ENCODE measurements around the gene TNRC18. TPM values are rescaled to one million over a fixed set of nuclear protein-coding genes. Genes with fewer than 3 reads are reported as not detected.

The TNRC18 gene
- total RNA-seq, 2 donors from 2014 or later, result 54.5 to 67.6 TPM

DNA sequence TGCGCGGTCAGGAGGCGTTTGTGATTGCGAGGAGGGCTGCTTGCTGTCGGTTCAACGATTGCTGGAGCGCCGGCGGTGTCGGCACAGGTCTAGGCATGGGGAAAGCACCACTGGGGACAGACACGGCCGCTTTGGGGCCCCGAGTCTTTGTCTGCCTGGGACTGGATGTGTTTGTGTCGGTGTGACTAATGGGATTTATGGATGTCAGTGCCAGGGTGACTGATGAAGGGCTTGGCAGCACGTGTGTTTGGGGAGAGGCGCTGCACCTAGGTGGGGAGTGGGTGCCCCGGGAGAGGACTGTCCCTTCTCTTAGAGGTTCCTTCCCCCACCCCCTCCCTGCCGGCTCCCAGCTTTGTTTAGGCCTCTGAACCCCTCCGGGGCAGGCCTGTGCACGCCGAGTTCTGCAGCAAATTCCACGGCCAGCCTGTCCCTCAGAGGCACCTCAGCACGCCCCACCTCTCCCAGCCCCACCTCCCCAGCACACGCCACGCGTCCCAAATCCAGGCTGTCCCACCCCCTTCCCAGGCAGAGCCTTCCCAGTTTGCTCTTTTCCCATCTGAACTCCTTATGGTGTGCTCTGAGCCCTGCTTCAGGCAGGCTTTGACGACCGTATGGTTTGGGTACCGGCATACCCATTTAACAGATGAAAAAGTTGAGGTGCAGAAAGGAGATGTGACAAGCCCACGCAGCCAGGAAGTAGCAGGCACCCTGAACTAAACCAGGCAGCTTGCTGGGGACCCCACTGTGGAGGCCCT, 6.4 kb upstream of the TNRC18 start:
- peak; percentile 23 for ATAC-seq

DNA sequence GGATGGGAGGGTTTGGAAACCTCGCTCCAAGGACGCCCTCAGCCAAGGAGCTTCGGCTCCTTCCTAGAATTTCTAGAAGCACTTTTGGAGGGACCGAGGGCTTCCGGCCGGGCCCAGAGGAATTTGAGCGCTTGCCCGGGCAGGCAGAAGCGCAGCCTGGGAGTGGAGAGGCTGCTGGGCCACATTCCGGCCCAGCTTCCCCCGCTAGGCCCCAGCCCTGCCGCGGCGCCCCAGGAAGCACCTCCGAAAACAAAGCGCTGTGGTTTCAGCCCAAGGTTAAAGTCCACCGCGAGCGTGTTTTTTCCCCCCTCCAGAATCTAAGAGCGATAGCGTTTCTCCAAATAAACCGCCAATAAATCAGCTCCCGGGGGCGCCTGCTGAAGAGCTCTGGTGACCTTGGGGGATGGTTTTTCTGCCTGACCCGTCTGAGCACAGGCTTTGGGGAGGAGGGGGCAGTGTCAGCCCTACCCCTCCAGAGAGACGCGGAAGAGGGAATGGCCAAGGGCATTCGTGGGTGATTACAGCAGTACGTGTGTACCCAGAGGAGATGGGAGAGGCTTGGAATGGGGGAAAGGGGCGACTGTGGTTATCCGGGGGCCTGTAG, 5.7 kb upstream of the TNRC18 start:
- H3K27me3 Mint-ChIP-seq, result peaks cover 72% of the 10 kb centered on the region
- peak; percentile 40 for ATAC-seq

More for the DNA sequence above, 6.4 kb upstream of the TNRC18 start:
- peaks cover 70% of the 10 kb centered on the region for H3K27me3 Mint-ChIP-seq
- DNase-seq, result no peak
- peak overlapping the region; percentile 59 for H3K4me3 Mint-ChIP-seq
- peak overlapping the region; percentile 10 for H3K27ac Mint-ChIP-seq
- H3K9me3 ChIP-seq (ENCODE audit: control insufficient read depth, low read length, poor library complexity, severe bottlenecking), result no peaks in the 10 kb centered on the region
- peaks cover 7% of the 10 kb centered on the region for H3K36me3 Mint-ChIP-seq (ENCODE audit: low read depth)
- H3K4me1 Mint-ChIP-seq, result peaks cover 17% of the 10 kb centered on the region

DNA sequence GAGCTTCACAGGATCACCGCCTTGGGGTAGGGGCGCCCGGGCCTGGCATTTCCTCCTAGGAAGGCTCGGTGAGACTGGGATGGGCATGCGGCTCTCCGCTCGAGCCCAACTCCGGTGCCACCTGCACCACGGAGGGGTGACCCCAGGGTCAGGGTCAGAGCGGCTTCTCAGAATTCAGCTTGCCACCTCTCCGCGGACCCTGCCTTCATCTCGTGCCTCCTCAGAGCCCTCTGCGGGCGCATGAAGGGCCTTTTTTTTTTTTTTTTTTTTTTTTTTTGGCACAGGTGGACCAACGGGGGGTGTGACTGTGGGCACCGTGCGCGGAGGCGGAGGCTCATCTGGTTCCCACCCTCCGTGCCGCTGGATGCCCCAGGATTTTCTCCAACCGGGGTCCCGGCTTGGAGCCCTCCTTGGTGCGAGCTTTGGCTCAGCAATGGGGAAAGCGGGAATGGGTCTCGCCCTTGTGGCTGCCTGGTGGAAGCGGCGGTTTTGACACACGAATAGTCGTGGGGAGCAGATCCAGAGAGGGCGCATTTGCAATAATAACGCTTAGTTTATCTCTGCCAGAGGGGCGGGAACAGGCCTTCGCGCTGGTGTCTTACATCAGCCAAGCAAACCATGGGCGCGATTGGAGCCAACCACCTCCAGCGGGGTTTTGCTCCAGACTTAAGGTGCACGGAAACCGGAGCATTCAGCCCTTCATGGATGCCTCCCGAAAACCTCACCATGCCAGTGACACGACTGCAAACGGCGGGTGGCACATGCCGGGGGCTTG, 5.0 kb upstream of the TNRC18 start:
- ATAC-seq (no peak), DNase-seq (no peak)
- Mint-ChIP-seq H3K4me3 (no peak overlapping the region), H3K27ac (peak overlapping the region; percentile 10), H3K27me3 (peaks cover 71% of the 10 kb centered on the region), H3K36me3 (ENCODE audit: low read depth) (peaks cover 7% of the 10 kb centered on the region), H3K4me1 (peaks cover 27% of the 10 kb centered on the region)
- no peaks in the 10 kb centered on the region for H3K9me3 ChIP-seq (ENCODE audit: control insufficient read depth, low read length, poor library complexity, severe bottlenecking)

More for the DNA sequence above, 5.7 kb upstream of the TNRC18 start:
- peak overlapping the region; percentile 59 for H3K4me3 Mint-ChIP-seq
- H3K9me3 ChIP-seq (ENCODE audit: control insufficient read depth, low read length, poor library complexity, severe bottlenecking), result no peaks in the 10 kb centered on the region
- H3K36me3 Mint-ChIP-seq (ENCODE audit: low read depth), result peaks cover 7% of the 10 kb centered on the region
- DNase-seq, result no peak
- H3K4me1 Mint-ChIP-seq, result peaks cover 23% of the 10 kb centered on the region
- peak overlapping the region; percentile 10 for H3K27ac Mint-ChIP-seq

DNA sequence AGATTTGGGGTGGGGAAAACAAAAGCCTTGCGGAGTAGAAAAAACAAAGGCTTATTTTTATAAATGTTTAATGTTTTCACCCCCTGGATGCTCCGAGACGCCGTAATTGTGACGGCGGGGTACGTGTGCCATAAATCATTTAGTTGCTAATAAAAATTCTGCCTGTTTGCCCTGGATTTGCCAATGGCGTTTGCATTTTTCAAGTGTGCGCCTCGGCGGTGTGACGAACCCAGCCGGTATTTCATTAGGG, 2.5 kb upstream of the TNRC18 start:
- no peak for DNase-seq
- no peak for ATAC-seq
- no peaks in the 10 kb centered on the region for H3K36me3 Mint-ChIP-seq (ENCODE audit: low read depth)
- peaks cover 27% of the 10 kb centered on the region for H3K4me1 Mint-ChIP-seq
- no peaks in the 10 kb centered on the region for H3K9me3 ChIP-seq (ENCODE audit: control insufficient read depth, low read length, poor library complexity, severe bottlenecking)
- peaks cover 48% of the 10 kb centered on the region for H3K27me3 Mint-ChIP-seq
- peak overlapping the region; percentile 88 for H3K4me3 Mint-ChIP-seq
- peak overlapping the region; percentile 14 for H3K27ac Mint-ChIP-seq

DNA sequence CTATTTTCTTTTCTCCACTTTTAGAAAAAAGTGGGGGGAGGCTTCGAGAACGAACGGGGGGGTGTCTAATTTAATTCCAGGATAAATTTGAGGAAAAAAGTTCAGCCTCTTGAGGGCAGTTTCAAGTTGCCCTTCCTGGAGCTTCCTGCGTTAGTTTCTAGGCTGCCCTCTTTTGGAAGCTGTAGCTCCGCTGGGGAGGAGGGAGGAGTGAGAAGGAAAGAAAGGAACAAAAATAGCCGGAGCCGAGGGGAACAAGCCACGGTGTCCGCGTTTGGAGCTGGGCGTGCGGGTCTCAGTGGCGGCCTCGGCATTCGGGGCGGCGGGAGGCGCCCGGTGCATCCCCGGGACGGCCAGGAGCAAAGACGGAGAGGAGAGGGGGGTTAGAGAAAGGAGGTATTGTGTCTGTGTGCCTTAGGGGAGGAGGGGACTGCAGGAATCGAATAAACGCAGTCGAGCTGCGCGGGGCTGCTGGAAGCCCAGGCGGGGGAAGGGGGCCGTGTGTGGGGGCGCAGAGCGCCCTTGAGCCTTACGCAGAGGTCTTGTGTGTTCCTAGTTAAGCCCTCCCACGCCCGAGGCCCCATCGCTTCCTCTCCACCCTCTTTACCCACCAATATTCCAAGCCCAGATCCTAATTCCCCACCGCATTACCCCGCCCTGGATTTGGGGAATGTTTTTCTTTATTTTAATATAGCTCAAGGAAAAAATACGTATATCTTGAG, 2.0 kb upstream of the TNRC18 start:
- no peaks in the 10 kb centered on the region for H3K9me3 ChIP-seq (ENCODE audit: control insufficient read depth, low read length, poor library complexity, severe bottlenecking)
- Mint-ChIP-seq H3K4me1 (peaks cover 27% of the 10 kb centered on the region), H3K27ac (peak overlapping the region; percentile 14), H3K36me3 (ENCODE audit: low read depth) (no peaks in the 10 kb centered on the region), H3K27me3 (peaks cover 47% of the 10 kb centered on the region), H3K4me3 (peak overlapping the region; percentile 88)
- DNase-seq, result no peak
- no peak for ATAC-seq

DNA sequence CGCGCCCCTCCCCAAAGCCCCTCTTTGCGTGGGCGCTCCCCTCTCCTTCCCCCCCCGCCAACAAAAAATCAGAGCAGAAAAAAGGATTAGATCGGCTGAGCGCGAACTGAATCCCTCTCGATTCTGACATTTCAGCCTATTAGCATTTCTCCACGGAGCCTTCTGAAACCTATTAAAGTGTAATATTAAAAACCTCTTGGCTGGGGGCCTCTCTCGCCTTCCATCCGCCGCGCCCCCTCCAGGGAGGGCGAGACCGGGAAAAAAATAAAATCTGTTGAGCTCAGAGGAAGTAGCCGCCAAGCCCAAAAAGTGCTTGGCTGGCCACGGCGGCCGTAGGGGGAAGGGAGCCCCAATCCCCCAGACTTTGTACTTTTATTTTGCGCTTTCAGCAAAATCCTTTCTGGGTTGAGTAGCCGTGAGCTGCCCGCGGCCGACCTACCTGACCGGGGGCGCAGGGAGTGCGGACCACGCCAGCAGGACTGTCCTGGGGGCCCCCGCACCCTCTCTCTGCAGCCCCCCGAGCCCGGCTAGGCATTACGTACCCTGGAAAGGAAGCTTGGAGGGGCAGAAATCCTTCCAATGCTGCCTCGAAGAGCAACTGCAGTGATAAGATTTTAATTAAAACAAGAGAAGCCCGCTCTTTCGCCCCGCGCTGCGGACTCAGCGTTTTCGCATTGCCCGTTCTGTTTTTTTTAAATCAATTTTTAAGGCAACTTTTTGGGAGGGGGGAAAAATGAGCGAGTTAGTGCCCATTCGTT, 1.3 kb upstream of the TNRC18 start:
- peaks cover 41% of the 10 kb centered on the region for H3K27me3 Mint-ChIP-seq
- H3K27ac Mint-ChIP-seq, result peak overlapping the region; percentile 14
- ATAC-seq, result no peak
- no peaks in the 10 kb centered on the region for H3K9me3 ChIP-seq (ENCODE audit: control insufficient read depth, low read length, poor library complexity, severe bottlenecking)
- H3K36me3 Mint-ChIP-seq (ENCODE audit: low read depth), result no peaks in the 10 kb centered on the region
- H3K4me3 Mint-ChIP-seq, result peak overlapping the region; percentile 88
- DNase-seq, result no peak
- H3K4me1 Mint-ChIP-seq, result peaks cover 34% of the 10 kb centered on the region

DNA sequence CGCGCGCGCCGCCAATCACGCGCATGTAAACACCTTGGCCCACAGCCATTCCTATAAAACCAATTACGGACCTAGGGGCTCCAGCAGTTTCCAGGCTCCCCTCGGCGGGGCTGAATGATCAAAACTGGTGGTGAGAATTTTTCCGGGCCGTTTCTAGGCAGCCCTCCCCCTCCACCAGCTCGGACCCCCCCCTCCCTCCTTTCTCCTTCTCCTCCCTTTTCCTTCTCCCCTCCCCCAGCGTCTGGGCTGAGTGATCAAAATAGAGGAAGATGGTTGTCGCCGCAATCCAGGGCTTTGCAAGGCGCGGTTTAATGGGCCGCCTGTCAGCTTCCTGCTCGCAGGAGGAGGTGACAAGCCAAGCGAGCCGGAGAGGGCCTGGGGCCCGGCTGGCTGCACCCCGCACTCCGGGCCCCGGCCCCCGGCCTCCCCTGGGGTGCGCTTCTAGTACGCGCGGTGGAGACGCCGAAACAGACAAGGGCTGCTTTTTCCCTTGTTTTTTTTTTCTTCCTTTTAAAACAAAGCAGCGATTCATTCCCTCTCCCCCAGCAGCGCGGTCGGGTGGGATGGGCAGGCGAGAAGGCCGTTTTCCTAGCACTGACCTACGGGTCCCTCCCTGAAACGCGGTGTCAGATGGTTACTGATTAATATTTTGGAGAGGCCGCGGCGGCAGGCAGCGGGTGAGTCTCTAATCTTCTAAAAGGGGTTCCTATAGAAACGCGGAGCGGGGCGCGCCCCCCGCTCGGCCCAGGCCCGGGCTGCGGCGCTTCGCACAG, 528 bp upstream of the TNRC18 start:
- H3K36me3 Mint-ChIP-seq (ENCODE audit: low read depth), result no peaks in the 10 kb centered on the region
- DNase-seq (no peak), ATAC-seq (peak; percentile 49)
- peaks cover 36% of the 10 kb centered on the region for H3K27me3 Mint-ChIP-seq
- H3K9me3 ChIP-seq (ENCODE audit: control insufficient read depth, low read length, poor library complexity, severe bottlenecking), result no peaks in the 10 kb centered on the region
- H3K27ac Mint-ChIP-seq, result peak overlapping the region; percentile 14
- peaks cover 30% of the 10 kb centered on the region for H3K4me1 Mint-ChIP-seq
- H3K4me3 Mint-ChIP-seq, result peak overlapping the region; percentile 88

DNA sequence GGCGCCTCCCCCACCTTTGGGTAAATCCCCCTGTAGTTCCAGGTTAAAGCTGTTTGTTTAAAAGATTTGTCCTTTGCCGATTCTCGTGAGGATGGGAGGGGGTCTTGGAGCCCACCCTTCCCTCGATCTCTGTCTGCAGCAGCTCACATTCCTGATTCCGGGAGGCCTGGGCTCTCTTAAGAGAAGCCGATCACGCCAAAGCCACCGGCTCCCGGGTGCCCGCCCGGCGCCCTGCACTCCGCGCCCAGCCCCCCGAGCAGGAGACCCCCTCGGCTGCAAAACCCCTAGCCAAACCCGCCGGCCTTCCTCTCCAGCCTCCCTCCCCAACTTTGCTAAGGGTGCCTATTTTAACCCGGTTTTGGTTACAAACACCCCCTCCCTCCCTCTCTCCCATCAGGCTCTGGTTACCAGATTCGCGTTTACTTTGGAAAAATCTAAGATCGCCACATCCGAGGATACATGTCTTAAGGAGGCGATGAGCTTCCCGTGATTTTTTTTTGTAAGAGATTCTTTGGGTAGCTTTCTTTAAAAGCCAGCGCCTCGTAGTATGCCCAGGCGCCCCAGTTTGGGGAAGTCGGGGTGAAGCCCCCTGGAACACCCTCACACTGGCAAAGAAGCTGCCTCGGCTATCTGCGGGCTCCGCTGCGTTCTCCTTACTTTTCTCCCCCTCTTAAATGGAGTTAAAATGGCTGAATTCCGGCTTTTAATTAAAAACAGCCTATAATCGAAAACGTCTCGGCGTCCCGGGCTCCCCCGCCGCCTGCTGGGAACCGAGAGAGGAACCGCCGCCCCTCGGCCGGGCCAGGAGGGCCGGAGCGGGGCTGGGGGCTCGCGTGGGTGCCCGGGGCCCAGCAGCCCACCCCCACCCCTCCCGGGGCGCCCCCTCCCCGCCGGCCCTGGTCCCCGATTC, 983 bp downstream of the TNRC18 start:
- no peak overlapping the region for H3K27ac Mint-ChIP-seq
- peaks cover 2% of the 10 kb centered on the region for H3K36me3 Mint-ChIP-seq (ENCODE audit: low read depth)
- H3K4me3 Mint-ChIP-seq, result peak overlapping the region; percentile 83
- H3K27me3 Mint-ChIP-seq, result peaks cover 46% of the 10 kb centered on the region
- H3K4me1 Mint-ChIP-seq, result peaks cover 37% of the 10 kb centered on the region
- ATAC-seq, result no peak
- no peak for DNase-seq
- H3K9me3 ChIP-seq (ENCODE audit: control insufficient read depth, low read length, poor library complexity, severe bottlenecking), result no peaks in the 10 kb centered on the region

DNA sequence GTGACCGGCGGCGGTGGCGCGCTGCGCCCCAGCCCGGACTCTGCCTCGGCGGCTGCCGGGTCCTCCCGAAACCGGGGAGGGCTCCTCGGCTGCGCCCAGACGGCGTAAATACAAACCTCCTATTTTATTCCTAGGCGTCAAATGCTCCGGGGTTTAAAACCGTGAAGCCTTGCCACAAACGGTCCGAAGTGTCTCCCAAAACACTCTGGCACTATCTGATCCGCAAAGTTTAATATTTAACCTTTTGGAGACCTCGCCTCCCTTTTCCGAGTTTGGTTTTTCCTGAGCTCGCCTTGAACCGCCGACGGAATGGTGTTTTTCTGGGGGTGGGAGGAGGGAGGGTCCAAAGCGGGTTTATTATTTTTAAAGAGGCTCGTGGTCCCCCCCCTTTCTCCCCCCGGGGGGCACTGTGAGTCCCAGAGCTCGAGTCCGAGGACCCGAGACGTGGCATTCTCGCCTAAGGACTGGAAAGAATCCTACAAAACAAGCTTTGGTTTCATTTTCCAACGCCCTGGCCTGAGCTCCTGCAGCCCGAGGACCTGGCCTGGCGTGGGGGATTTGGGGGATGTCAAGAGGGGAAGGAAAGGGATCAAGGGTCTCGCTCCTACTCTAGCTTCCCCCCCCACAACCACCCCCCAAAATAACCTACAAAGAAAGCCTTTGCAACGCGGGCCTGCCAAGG, 1.8 kb downstream of the TNRC18 start:
- Mint-ChIP-seq H3K4me1 (peaks cover 32% of the 10 kb centered on the region), H3K36me3 (ENCODE audit: low read depth) (peaks cover 2% of the 10 kb centered on the region), H3K4me3 (peak overlapping the region; percentile 83), H3K27ac (no peak overlapping the region), H3K27me3 (peaks cover 48% of the 10 kb centered on the region)
- ATAC-seq, result no peak
- no peaks in the 10 kb centered on the region for H3K9me3 ChIP-seq (ENCODE audit: control insufficient read depth, low read length, poor library complexity, severe bottlenecking)
- no peak for DNase-seq

DNA sequence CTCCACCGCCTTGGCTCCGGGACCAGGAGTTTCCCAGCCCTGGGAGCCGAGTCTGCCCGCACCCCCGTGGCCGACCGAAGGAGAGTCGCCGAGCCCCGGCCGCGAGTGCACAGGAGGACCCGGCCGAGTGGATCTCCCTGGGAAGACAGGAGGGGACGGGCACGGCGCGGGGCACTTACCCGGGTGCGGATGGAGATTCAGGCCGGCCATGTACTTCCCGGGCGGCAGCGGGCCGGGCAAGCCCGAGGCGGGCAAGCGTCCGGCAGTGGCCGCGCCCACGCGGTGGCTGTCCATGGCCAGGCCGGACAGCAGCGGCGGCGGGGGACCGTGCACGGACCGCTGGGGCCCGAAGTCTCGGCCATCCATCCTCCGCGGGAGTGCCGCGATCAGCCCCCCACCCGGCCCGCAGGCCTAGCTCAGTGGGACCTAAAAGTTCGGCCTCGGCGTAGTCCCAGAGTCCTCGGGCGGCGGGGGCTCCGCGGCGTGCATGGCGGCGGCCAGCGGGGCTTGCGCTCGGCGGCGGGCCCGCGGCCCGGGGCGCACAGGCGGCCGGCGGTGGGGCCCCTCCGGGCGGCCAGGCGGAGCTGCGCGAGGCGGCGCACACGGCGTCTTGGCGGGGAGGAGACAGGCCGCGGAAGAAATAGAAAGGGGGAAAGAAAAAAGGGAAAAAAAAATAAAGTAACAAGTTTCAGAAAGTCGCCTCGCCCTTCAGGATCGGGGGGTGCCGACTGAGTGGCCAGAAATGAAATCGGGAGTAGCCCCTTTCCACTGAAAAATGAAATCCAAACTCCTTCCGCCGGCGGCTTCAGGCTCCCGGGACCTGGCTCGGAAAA, 2.5 kb downstream of the TNRC18 start:
- H3K36me3 Mint-ChIP-seq (ENCODE audit: low read depth), result peaks cover 2% of the 10 kb centered on the region
- no peak for ATAC-seq
- H3K27ac Mint-ChIP-seq, result peak overlapping the region; percentile 9
- no peaks in the 10 kb centered on the region for H3K9me3 ChIP-seq (ENCODE audit: control insufficient read depth, low read length, poor library complexity, severe bottlenecking)
- H3K4me3 Mint-ChIP-seq, result peak overlapping the region; percentile 84
- H3K4me1 Mint-ChIP-seq, result peaks cover 32% of the 10 kb centered on the region
- DNase-seq, result no peak
- H3K27me3 Mint-ChIP-seq, result peaks cover 52% of the 10 kb centered on the region
